Gastroesophageal sphincter (tissue), 4 donors: ENCODE measurements around the gene COX6A1. TPM values are rescaled to one million over a fixed set of nuclear protein-coding genes. Genes with fewer than 3 reads are reported as not detected.
"Not testable (repeated sequence)": the region's sequence is repeated elsewhere in the genome, so short reads cannot be mapped to it uniquely, and the experiment has no call there.

Experiments used
- ATAC-seq: fragments of 150-250 bp; one replicate; pipeline ENCODE4 v1.9.1; 2016; ENCODE audit warnings: mild to moderate bottlenecking, moderate library complexity
- H3K27ac ChIP-seq, 4 donors: fragments of 200-600 bp; sonication (generic) in 3 of 4; 1 replicate in 3 of 4; 2 replicates in 1 of 4; pipeline ENCODE4 v1.5.1; 2016 to 2019
- H3K27me3 ChIP-seq: fragments of 200-600 bp; sonication (generic); one replicate; pipeline ENCODE4 v1.5.1; 2019
- H3K36me3 ChIP-seq, 2 donors: fragments of 200-600 bp; sonication (generic); one replicate each; pipeline ENCODE4 v1.5.1; 2019; ENCODE audit warnings: control low read depth in 1 of 2
- H3K4me1 ChIP-seq, 3 donors: fragments of 200-600 bp; sonication (generic); 1 replicate in 2 of 3; 2 replicates in 1 of 3; pipeline ENCODE4 v1.5.1; 2016 to 2019; ENCODE audit warnings: control low read depth in 2 of 3
- H3K4me3 ChIP-seq, 2 donors: fragments of 200-600 bp; sonication (generic); one replicate each; pipeline ENCODE4 v1.5.1; 2019; ENCODE audit warnings: mild to moderate bottlenecking in 1 of 2, moderate library complexity in 1 of 2
- H3K9me3 ChIP-seq, 3 donors: fragments of 200-600 bp; sonication (generic); one replicate each; pipeline ENCODE4 v1.5.1; 2017 to 2019; ENCODE audit warnings: control low read depth in 2 of 3
- CTCF ChIP-seq, 4 experiments: fragments of 200-600 bp in 2 of 4; fragments of 450-650 bp in 2 of 4; sonication (generic) in 1 of 4; IDR thresholded peaks; one replicate each; pipeline ENCODE4 v1.5.1; 2017 to 2019; ENCODE audit warnings: antibody characterized with exemption in 4 of 4, mild to moderate bottlenecking in 2 of 4, moderate library complexity in 2 of 4
- EP300 ChIP-seq: sonication (generic); formaldehyde crosslinking; IDR thresholded peaks from one replicate; pipeline ENCODE4 v1.6.1; 2017; ENCODE audit warnings: antibody characterized with exemption, mild to moderate bottlenecking
- POLR2A ChIP-seq, 2 donors: fragments of 450-650 bp; IDR thresholded peaks; one replicate each; pipeline ENCODE4 v1.6.1; 2017; ENCODE audit warnings: antibody characterized with exemption in 2 of 2, mild to moderate bottlenecking in 2 of 2, moderate library complexity in 1 of 2
- POLR2AphosphoS5 ChIP-seq: sonication (generic); formaldehyde crosslinking; IDR thresholded peaks from one replicate; pipeline ENCODE4 v1.6.1; 2017; ENCODE audit warnings: antibody characterized with exemption
- WGBS, 2 donors: methylation state at CpG; one replicate each; pipeline ENCODE4 v1.1.5; 2018; ENCODE audit warnings: low coverage in 1 of 2; 5-methylcytosine and 5-hydroxymethylcytosine counted together
- total RNA-seq, 4 donors: library from RNA; depleted of rRNA; stranded (reverse); fragments of >200 nt; gene quantifications; one replicate each; pipeline ENCODE4 v1.1.0, GENCODE V29; 2016

Gene COX6A1
- total RNA-seq, 4 donors from 2014 or later, result 424 to 588 (median 522) TPM

GRCh38 chr12:120438495-120439198 is 734 bp downstream of the COX6A1 start:
- peaks cover 0 to 24% (median 8%) of the 10 kb centered on the region in 3 donors for H3K4me1 ChIP-seq
- H3K27me3 ChIP-seq, result peaks cover under 1% of the 10 kb centered on the region
- peak overlapping the region; percentile 7 to 95 (median 86) for H3K27ac ChIP-seq
- TF ChIP-seq CTCF (IDR thresholded peaks at IDR 0.05) (no peak), EP300 (no peak), POLR2AphosphoS5 (no peak), POLR2A (IDR thresholded peaks at IDR 0.05) (no peak)
- H3K9me3 ChIP-seq, result no peaks in the 10 kb centered on the region
- WGBS, 2 donors, result 6 to 37% methylated on average over 9 to 15 of the region's 17 CpGs
- ATAC-seq, result no peak
- H3K36me3 ChIP-seq, result peaks cover 0 to 40% of the 10 kb centered on the region in 2 donors
- peak overlapping the region; percentile 67 to 81 for H3K4me3 ChIP-seq

- H3K4me3 ChIP-seq, result peak overlapping the region in 1 of 2 donors; percentile 81
- H3K9me3 ChIP-seq, result no peaks in the 10 kb centered on the region
- H3K4me1 ChIP-seq, result peaks cover 0 to 32% (median 8%) of the 10 kb centered on the region in 3 donors
- TF ChIP-seq CTCF (IDR thresholded peaks at IDR 0.05) (peak in 3 of 4 experiments; percentile 7 to 74 (median 28)), POLR2A (IDR thresholded peaks at IDR 0.05) (no peak)
- peak overlapping the region in 1 of 4 donors; percentile 45 for H3K27ac ChIP-seq
- no peaks in the 10 kb centered on the region for H3K27me3 ChIP-seq
- 50 to 55% methylated on average over 1 of the region's 6 CpGs for WGBS, 2 donors
- peak; percentile 22 for ATAC-seq
- H3K36me3 ChIP-seq, result peaks cover 0 to 51% of the 10 kb centered on the region in 2 donors
Measured at GRCh38 chr12:120439646-120440247, 1.8 kb downstream of the COX6A1 start.

- ATAC-seq, result no peak
- 83 to 88% methylated on average over 1 to 2 of the region's 2 CpGs for WGBS, 2 donors
Measured at GRCh38 chr12:120444676-120445075, 6.8 kb downstream of the COX6A1 start.

GRCh38 chr12:120445911-120446843 is 8.3 kb downstream of the COX6A1 start, which contains the start of the genes GATC and TRIAP1:
Gene GATC (plus strand): TSS chr12:120446444. CDS start chr12:120446481, 37 bp downstream.
Gene TRIAP1 (minus strand): TSS chr12:120446384. CDS start chr12:120446372, 12 bp downstream.
- Histone ChIP-seq H3K4me3 (peak within 1 kb of the TSS; percentile 88 to 96), H3K9me3 (no peaks in the 10 kb centered on the region), H3K36me3 (peaks cover 0 to 43% of the 10 kb centered on the region in 2 donors), H3K27me3 (no peaks in the 10 kb centered on the region), H3K4me1 (peaks cover 3 to 50% (median 14%) of the 10 kb centered on the region in 3 donors), H3K27ac (peak within 1 kb of the TSS; percentile 78 to 94 (median 90))
- peak; percentile 73 to 76 for TF ChIP-seq POLR2A (IDR thresholded peaks at IDR 0.05)
- peak in 2 of 4 experiments; percentile 16 to 22 for TF ChIP-seq CTCF (IDR thresholded peaks at IDR 0.05)
- TF ChIP-seq EP300, result no peak
- peak; percentile 98 for TF ChIP-seq POLR2AphosphoS5
- 0% methylated on average over 2 of the region's 73 CpGs; no CpG with 5 or more reads in 1 of the 2 donors for WGBS, 2 donors
- ATAC-seq, result peak; percentile 97

More at GRCh38 chr12:120444676-120445075, 6.8 kb downstream of the COX6A1 start:
- H3K27me3 ChIP-seq, result no peaks in the 10 kb centered on the region
- no peak overlapping the region for H3K4me3 ChIP-seq
- peaks cover 3 to 55% (median 14%) of the 10 kb centered on the region in 3 donors for H3K4me1 ChIP-seq
- H3K9me3 ChIP-seq, result no peaks in the 10 kb centered on the region
- H3K36me3 ChIP-seq, result peaks cover 0 to 53% of the 10 kb centered on the region in 2 donors
- H3K27ac ChIP-seq, result no peak overlapping the region
- TF ChIP-seq CTCF (IDR thresholded peaks at IDR 0.05) (no peak), POLR2A (IDR thresholded peaks at IDR 0.05) (no peak), EP300 (no peak), POLR2AphosphoS5 (no peak)

GRCh38 chr12:120446844-120447178 is 8.9 kb downstream of the COX6A1 start:
- peaks cover 3 to 50% (median 14%) of the 10 kb centered on the region in 3 donors for H3K4me1 ChIP-seq
- not testable (repeated sequence) for ATAC-seq, H3K27me3 ChIP-seq, H3K9me3 ChIP-seq
- 0% methylated on average over 9 to 11 of the region's 17 CpGs for WGBS, 2 donors
- peak overlapping the region; percentile 78 to 94 (median 90) for H3K27ac ChIP-seq
- peak overlapping the region; percentile 88 to 96 for H3K4me3 ChIP-seq
- peaks cover 0 to 43% of the 10 kb centered on the region in 2 donors for H3K36me3 ChIP-seq
